OCI-LY7 (cell line): ENCODE results near the gene TSPOAP1.

Experiments used
- EZH2phosphoT487 ChIP-seq: fragments of 200-600 bp; sonication (generic); IDR thresholded peaks from 2 replicates; pipeline ENCODE4 v1.6.1; 2018; ENCODE audit warnings: low read depth, borderline replicate concordance, mild to moderate bottlenecking, mixed run types, antibody characterized with exemption, low read length, moderate library complexity, mixed read lengths
- TF ChIP-seq, protein P1 (sequence below): fragments of 200-600 bp; sonication (generic); conservative IDR thresholded peaks from 2 replicates; pipeline ENCODE4 v1.5.1; 2014; ENCODE audit warnings: mild to moderate bottlenecking, antibody characterized with exemption, low read length, moderate library complexity, mixed read lengths

DNA sequence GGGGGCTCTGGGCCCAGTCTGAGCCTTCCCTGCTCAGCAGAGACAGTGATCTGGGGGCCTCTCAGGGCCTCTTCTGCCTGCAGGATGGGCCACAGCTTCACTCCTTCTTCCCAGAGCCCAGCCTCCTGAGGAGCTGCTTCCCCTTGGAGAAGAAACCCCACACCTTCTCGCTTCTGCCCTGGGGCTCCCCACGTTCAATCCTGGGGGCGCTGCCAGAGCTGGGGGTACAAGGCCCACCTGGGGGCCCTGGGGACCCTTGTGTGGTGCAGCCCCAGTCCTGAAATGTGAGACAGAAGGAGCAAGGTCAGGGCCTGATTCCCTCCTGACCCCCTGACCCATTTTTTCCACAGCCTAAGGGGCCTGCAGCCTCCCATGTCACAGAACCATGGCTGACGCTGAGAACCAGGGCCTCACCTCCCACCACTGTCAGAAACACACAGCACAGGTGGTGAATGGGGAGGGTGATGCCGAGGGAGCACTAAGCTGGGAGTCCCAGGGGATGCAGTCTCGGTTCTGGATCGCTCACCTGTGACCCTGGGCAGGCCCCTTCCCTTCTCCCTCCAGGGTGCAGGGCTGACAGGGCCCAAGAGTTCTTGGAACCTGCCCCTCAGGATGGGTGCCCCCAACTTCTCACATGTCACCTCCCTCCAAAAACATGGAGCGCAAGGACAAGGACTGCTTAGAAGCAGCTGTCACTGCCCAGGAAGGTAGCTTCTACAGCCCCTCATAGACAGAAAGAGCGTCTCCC lies 26.2 kb downstream of the TSPOAP1 start:
- TF ChIP-seq, protein P1, sequence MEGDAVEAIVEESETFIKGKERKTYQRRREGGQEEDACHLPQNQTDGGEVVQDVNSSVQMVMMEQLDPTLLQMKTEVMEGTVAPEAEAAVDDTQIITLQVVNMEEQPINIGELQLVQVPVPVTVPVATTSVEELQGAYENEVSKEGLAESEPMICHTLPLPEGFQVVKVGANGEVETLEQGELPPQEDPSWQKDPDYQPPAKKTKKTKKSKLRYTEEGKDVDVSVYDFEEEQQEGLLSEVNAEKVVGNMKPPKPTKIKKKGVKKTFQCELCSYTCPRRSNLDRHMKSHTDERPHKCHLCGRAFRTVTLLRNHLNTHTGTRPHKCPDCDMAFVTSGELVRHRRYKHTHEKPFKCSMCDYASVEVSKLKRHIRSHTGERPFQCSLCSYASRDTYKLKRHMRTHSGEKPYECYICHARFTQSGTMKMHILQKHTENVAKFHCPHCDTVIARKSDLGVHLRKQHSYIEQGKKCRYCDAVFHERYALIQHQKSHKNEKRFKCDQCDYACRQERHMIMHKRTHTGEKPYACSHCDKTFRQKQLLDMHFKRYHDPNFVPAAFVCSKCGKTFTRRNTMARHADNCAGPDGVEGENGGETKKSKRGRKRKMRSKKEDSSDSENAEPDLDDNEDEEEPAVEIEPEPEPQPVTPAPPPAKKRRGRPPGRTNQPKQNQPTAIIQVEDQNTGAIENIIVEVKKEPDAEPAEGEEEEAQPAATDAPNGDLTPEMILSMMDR, result no peak
- TF ChIP-seq EZH2phosphoT487, result no peak
